H1 (cell line): ENCODE results near the gene SPDYE3. TPM values are rescaled to one million over a fixed set of nuclear protein-coding genes. Genes with fewer than 3 reads are reported as not detected.

Source experiments
- CBX5 ChIP-seq: fragments of 300-800, 300-1000 bp; sonication (generic); IDR thresholded peaks from 2 replicates; pipeline ENCODE4 v1.7.1; 2016; ENCODE audit warnings: antibody characterized with exemption, low read length, low read depth
- CREB1 ChIP-seq: IDR thresholded peaks from 2 replicates; pipeline ENCODE4 v1.6.1; 2012; ENCODE audit warnings: inconsistent platforms
- EZH2 ChIP-seq: fragments of 200-600 bp; sonication (generic); IDR thresholded peaks from 2 replicates; pipeline ENCODE4 v1.7.1; 2012; ENCODE audit warnings: low read depth, mild to moderate bottlenecking, moderate library complexity, low read length, inconsistent platforms; ENCODE audit not compliant: severe bottlenecking
- TAF1 ChIP-seq: IDR thresholded peaks from 2 replicates; pipeline ENCODE4 v1.6.1; 2011; ENCODE audit warnings: mild to moderate bottlenecking, low read depth, low read length
- TBP ChIP-seq: IDR thresholded peaks from 2 replicates; pipeline ENCODE4 v1.6.1; 2011; ENCODE audit warnings: low read depth, low read length, improper control_type of control experiment
- polyA plus RNA-seq, 7 experiments: library from polyadenylated mRNA; depleted of rRNA in 3 of 7; stranded (reverse) in 5 of 7; unstranded in 2 of 7; fragments of >200 nt in 5 of 7; fragments of 200-250 nt in 2 of 7; gene quantifications; 1 replicate in 5 of 7; 2 replicates in 1 of 7; 4 replicates in 1 of 7; pipeline versions ENCODE4 v1.2.1 to v1.2.3, GENCODE V29; 2011 to 2013; ENCODE audit warnings: missing spikeins in 2 of 7, mixed read lengths in 2 of 7
- total RNA-seq: library from RNA; stranded (reverse); fragmentation: NEBNext Ultra II Directional; extraction: Animal tissue kit (Norgen Biotek cat#: 25700); gene quantifications from 2 replicates; pipeline ENCODE4 v1.2.1, GENCODE V29; 2021

Gene SPDYE3
- total and polyA plus RNA-seq, 2 of the 8 experiments (the other 6 are each of a cell fraction or from before 2014, with no cell fraction given): not detected

GRCh38 chr7:100370303-100370702 is 62.8 kb downstream of the SPDYE3 start (continued):
- no peak for TF ChIP-seq CBX5
- TF ChIP-seq CREB1: no peak
- TF ChIP-seq TAF1: no peak
- no peak for TF ChIP-seq EZH2
- TF ChIP-seq TBP: no peak
